GM18951 (cell line): ENCODE results near the gene KRTAP10-2.
"Not testable (repeated sequence)": the region's sequence is repeated elsewhere in the genome, so short reads cannot be mapped to it uniquely, and the experiment has no call there.

ENCODE experiments used
- POLR2A ChIP-seq: IDR thresholded peaks from 4 replicates; pipeline ENCODE4 v1.6.1; 2011; ENCODE audit warnings: mild to moderate bottlenecking; ENCODE audit not compliant: insufficient read length, insufficient read depth; ENCODE audit errors: extremely low read depth
- in situ Hi-C: fragments of 300-500 bp; cut with MboI; formaldehyde crosslinking; loops from one replicate; pipeline ENCODE4 v1.12.0; 2022; ENCODE audit warnings: low sequenced_read_pairs, mixed read lengths, inconsistent platforms; ENCODE audit not compliant: unreplicated experiment

KRTAP10-2 gene

GRCh38 chr21:44566403-44566802 is 15.1 kb upstream of the KRTAP10-2 start:
- in situ Hi-C loops: no loop called here
- TF ChIP-seq POLR2A: no peak

- in situ Hi-C loops: no loop called here
- no peak for TF ChIP-seq POLR2A
Observed at GRCh38 chr21:44564886-44565598, 13.7 kb upstream of the KRTAP10-2 start.

GRCh38 chr21:44564099-44564498 is 12.8 kb upstream of the KRTAP10-2 start:
- in situ Hi-C loops: no loop called here
- no peak for TF ChIP-seq POLR2A

- in situ Hi-C loops: no loop called here
- no peak for TF ChIP-seq POLR2A
Observed at GRCh38 chr21:44558695-44559094, 7.4 kb upstream of the KRTAP10-2 start, which contains the start of gene KRTAP10-3. TSS of gene KRTAP10-3 (minus strand) at chr21:44558795. CDS start at chr21:44558715, 80 bp downstream.

GRCh38 chr21:44558329-44558675 is 7.0 kb upstream of the KRTAP10-2 start:
- in situ Hi-C loops: not testable (repeated sequence)

- in situ Hi-C loops: no loop called here
- no peak for TF ChIP-seq POLR2A
Observed at GRCh38 chr21:44557491-44558328, 6.4 kb upstream of the KRTAP10-2 start.

- in situ Hi-C loops: no loop called here
- no peak for TF ChIP-seq POLR2A
Observed at GRCh38 chr21:44556879-44557278, 5.6 kb upstream of the KRTAP10-2 start.

- in situ Hi-C loops: no loop called here
- no peak for TF ChIP-seq POLR2A
Observed at GRCh38 chr21:44555200-44555875, 4.0 kb upstream of the KRTAP10-2 start.

GRCh38 chr21:44552681-44553080 is 1.4 kb upstream of the KRTAP10-2 start:
- TF ChIP-seq POLR2A: no peak
- in situ Hi-C loops: no loop called here

- in situ Hi-C loops: no loop called here
- TF ChIP-seq POLR2A: no peak
Observed at GRCh38 chr21:44552136-44552535, 831 bp upstream of the KRTAP10-2 start.

GRCh38 chr21:44550807-44551206 is 498 bp downstream of the KRTAP10-2 start:
- in situ Hi-C loops: no loop called here
- TF ChIP-seq POLR2A: no peak

- in situ Hi-C loops: not testable (repeated sequence)
Observed at GRCh38 chr21:44550285-44550684, 1.0 kb downstream of the KRTAP10-2 start.

GRCh38 chr21:44549525-44550211 is 1.6 kb downstream of the KRTAP10-2 start:
- TF ChIP-seq POLR2A: no peak
- in situ Hi-C loops: no loop called here

- in situ Hi-C loops: no loop called here
- no peak for TF ChIP-seq POLR2A
Observed at GRCh38 chr21:44548922-44549321, 2.4 kb downstream of the KRTAP10-2 start.
